Measurements from ENCODE around the gene PROSER1.
A peak's percentile ranks its signal among the peaks of the same experiment; 100 is the strongest.
"Not testable (repeated sequence)": the region's sequence is repeated elsewhere in the genome, so short reads cannot be mapped to it uniquely, and the experiment has no call there.

The PROSER1 gene

GRCh38 chr13:39037880-39038568 is at the start of gene PROSER1, which contains the start of gene NHLRC3:
Gene PROSER1, minus strand, starts transcription at chr13:39038089. Its CDS starts 847 bp downstream, at chr13:39037242.
Gene NHLRC3, plus strand, starts transcription at chr13:39038456. Its CDS starts 184 bp downstream, at chr13:39038640.
- peak; percentile 88 for DNase-seq

- not testable (repeated sequence) for DNase-seq
These were observed 48.5 kb upstream of the PROSER1 start for GRCh38 chr13:39086251-39086945.

GRCh38 chr13:39073983-39074382 is 36.1 kb upstream of the PROSER1 start:
- no peak for DNase-seq

- DNase-seq, result no peak
These were observed 35.0 kb upstream of the PROSER1 start for GRCh38 chr13:39072842-39073241.

- no peak for DNase-seq
These were observed 24.1 kb upstream of the PROSER1 start for GRCh38 chr13:39062004-39062403.

GRCh38 chr13:39058040-39058439 is 20.2 kb upstream of the PROSER1 start:
- DNase-seq, result no peak

GRCh38 chr13:39056018-39056417 is 18.1 kb upstream of the PROSER1 start:
- no peak for DNase-seq

GRCh38 chr13:39054112-39054511 is 16.2 kb upstream of the PROSER1 start:
- DNase-seq, result no peak

- no peak for DNase-seq
These were observed 15.1 kb upstream of the PROSER1 start for GRCh38 chr13:39052944-39053343.

GRCh38 chr13:39051157-39051556 is 13.3 kb upstream of the PROSER1 start:
- peak in 1 of 2 donors; percentile 29 for DNase-seq

- DNase-seq, result no peak
These were observed 11.4 kb upstream of the PROSER1 start for GRCh38 chr13:39049274-39049673.

GRCh38 chr13:39048806-39049205 is 10.9 kb upstream of the PROSER1 start:
- DNase-seq, result no peak

- DNase-seq, result no peak
These were observed 9.7 kb upstream of the PROSER1 start for GRCh38 chr13:39047560-39047959.

GRCh38 chr13:39044536-39044935 is 6.6 kb upstream of the PROSER1 start:
- DNase-seq, result no peak

GRCh38 chr13:39040206-39040605 is 2.3 kb upstream of the PROSER1 start:
- no peak for DNase-seq

- no peak for DNase-seq
These were observed 1.2 kb upstream of the PROSER1 start for GRCh38 chr13:39039041-39039440.

- peak; percentile 46 to 52 for DNase-seq
These were observed 711 bp upstream of the PROSER1 start for GRCh38 chr13:39038569-39039030.

GRCh38 chr13:39037410-39037879 is 444 bp downstream of the PROSER1 start:
- DNase-seq, result no peak

- peak in 1 of 2 donors; percentile 21 for DNase-seq
These were observed 1.7 kb downstream of the PROSER1 start for GRCh38 chr13:39036212-39036611.

- DNase-seq, result no peak
These were observed 2.1 kb downstream of the PROSER1 start for GRCh38 chr13:39035799-39036198.

GRCh38 chr13:39035204-39035603 is 2.7 kb downstream of the PROSER1 start:
- no peak for DNase-seq

GRCh38 chr13:39034085-39034484 is 3.8 kb downstream of the PROSER1 start:
- DNase-seq, result no peak

- no peak for DNase-seq
These were observed 5.7 kb downstream of the PROSER1 start for GRCh38 chr13:39032150-39032549.

GRCh38 chr13:39025433-39025839 is 12.5 kb downstream of the PROSER1 start:
- DNase-seq, result no peak

Data from CD4-positive, alpha-beta T cell treated with Interleukin-1 beta for 1 hour (primary cell).